GM10248 (cell line): ENCODE data around the gene NAA80.

Experiments
- CTCF ChIA-PET: fragments of 300-600 bp; sonication (Branson Sonifier 250); formaldehyde crosslinking; extraction: SDS; loops from one replicate; lab custom pipeline; 2021; ENCODE audit warnings: antibody characterized with exemption; lab: Yijun Ruan, JAX
- POLR2A ChIA-PET: fragments of 350-650 bp; sonication (Branson Sonifier 250); formaldehyde crosslinking; extraction: SDS; loops from one replicate; lab custom pipeline; 2020; ENCODE audit warnings: antibody characterized with exemption; lab: Yijun Ruan, JAX
- DNase-seq: peaks from one replicate; pipeline ENCODE4 v3.0.0; 2012; ENCODE audit errors: extremely low spot score
- CTCF ChIP-seq: IDR thresholded peaks from 2 replicates; pipeline ENCODE4 v1.5.1; 2012; ENCODE audit warnings: mild to moderate bottlenecking, low read depth; ENCODE audit errors: extremely low read depth, missing control alignments, control extremely low read depth

The NAA80 gene

GRCh38 chr3:50338965-50339364 lies 39.8 kb upstream of the NAA80 start:
- no peak for TF ChIP-seq CTCF
- CTCF ChIA-PET: interaction anchor here (2.3 to 6.6 kb wide), 3 partner anchors 10 to 15 kb away, joined by 7 to 55 read pairs (median 41); partner anchors contain the start of genes CYB561D2, HYAL2 and NPRL2
- DNase-seq: no peak
- POLR2A ChIA-PET: no interaction called here

GRCh38 chr3:50337175-50337861 lies 38.1 kb upstream of the NAA80 start:
- peak; percentile 99 for DNase-seq
- POLR2A ChIA-PET: interaction anchor here (0.6 to 2.8 kb wide), 8 partner anchors 9 to 212 kb away, joined by 3 to 30 read pairs (median 4); partner anchors contain the start of genes CYB561D2, HYAL3, NAA80 and NPRL2
- TF ChIP-seq CTCF: no peak
- CTCF ChIA-PET: interaction anchor here (0.9 to 6.6 kb wide), 13 partner anchors 10 to 1098 kb away, joined by 3 to 55 read pairs (median 5); partner anchors contain the start of genes CYB561D2, HYAL2, HYAL3 and NAA80

GRCh38 chr3:50336452-50337174 lies 37.4 kb upstream of the NAA80 start:
- DNase-seq: no peak
- ChIA-PET POLR2A (interaction anchor here (0.6 to 2.8 kb wide), 7 partner anchors 8 to 45 kb away, joined by 3 to 30 read pairs (median 4); partner anchors contain the start of genes CYB561D2, HYAL3, NAA80 and NPRL2), CTCF (interaction anchor here (0.9 to 6.6 kb wide), 17 partner anchors 9 to 1098 kb away, joined by 3 to 55 read pairs (median 4); partner anchors contain the start of genes CYB561D2, HYAL2, HYAL3 and NAA80)
- no peak for TF ChIP-seq CTCF

- TF ChIP-seq CTCF: no peak
- ChIA-PET POLR2A (no interaction called here), CTCF (interaction anchor here (1.0 to 2.3 kb wide), 4 partner anchors 10 to 88 kb away, joined by 3 to 12 read pairs (median 5); no protein-coding TSS in a partner anchor)
- DNase-seq: no peak
Observed at GRCh38 chr3:50334339-50335075, 35.3 kb upstream of the NAA80 start.

- POLR2A ChIA-PET: no interaction called here
- no peak for TF ChIP-seq CTCF
Observed at GRCh38 chr3:50333744-50334328, 34.6 kb upstream of the NAA80 start.

More at GRCh38 chr3:50333744-50334328, 34.6 kb upstream of the NAA80 start:
- CTCF ChIA-PET: interaction anchor here (1.0 to 2.3 kb wide), 4 partner anchors 9 to 87 kb away, joined by 3 to 12 read pairs (median 5); no protein-coding TSS in a partner anchor
- DNase-seq: no peak
